GM12872 (cell line): ENCODE measurements around the gene CNTNAP2.

Experiments used
- CTCF ChIP-seq: IDR thresholded peaks from 3 replicates; pipeline ENCODE4 v1.5.1; 2011; ENCODE audit warnings: low read depth, mild to moderate bottlenecking, low read length, moderate library complexity; ENCODE audit not compliant: insufficient read depth

The CNTNAP2 gene

GRCh38 chr7:148107443-148108127 lies 1991.0 kb downstream of the CNTNAP2 start:
- no peak for TF ChIP-seq CTCF

- no peak for TF ChIP-seq CTCF
Observed at GRCh38 chr7:148108381-148108780, 1991.8 kb downstream of the CNTNAP2 start.

- no peak for TF ChIP-seq CTCF
Observed at GRCh38 chr7:148110097-148110868, 1993.7 kb downstream of the CNTNAP2 start.

GRCh38 chr7:148114804-148115203 lies 1998.2 kb downstream of the CNTNAP2 start:
- TF ChIP-seq CTCF = no peak

GRCh38 chr7:148115308-148115707 lies 1998.7 kb downstream of the CNTNAP2 start:
- no peak for TF ChIP-seq CTCF

GRCh38 chr7:148116195-148116594 lies 1999.6 kb downstream of the CNTNAP2 start:
- no peak for TF ChIP-seq CTCF

GRCh38 chr7:148116829-148117403 lies 2000.3 kb downstream of the CNTNAP2 start:
- no peak for TF ChIP-seq CTCF
